ENCODE data around the gene LBX1. TPM values are rescaled to one million over a fixed set of nuclear protein-coding genes. Genes with fewer than 3 reads are reported as not detected.

The LBX1 gene
- polyA plus RNA-seq, 1 donor from 2014 or later: not detected

GRCh38 chr10:101267290-101267680, 38.0 kb upstream of the LBX1 start:
- Histone ChIP-seq H3K4me3 (ENCODE audit: low read length) (no peak overlapping the region), H3K27me3 (ENCODE audit: insufficient read depth, low read depth, low read length) (peaks cover 6% of the 10 kb centered on the region), H3K79me2 (replicated peaks; ENCODE audit: insufficient read depth, low read length) (no peaks in the 10 kb centered on the region), H4K20me1 (ENCODE audit: insufficient read depth) (no peaks in the 10 kb centered on the region), H3K9me3 (ENCODE audit: low read length) (no peaks in the 10 kb centered on the region), H3K9ac (ENCODE audit: low read length) (no peak overlapping the region), H3K27ac (ENCODE audit: low read length) (no peak overlapping the region), H2AFZ (ENCODE audit: low read depth, low read length) (no peak overlapping the region), H3F3A (ENCODE audit: insufficient read depth, low read length, poor library complexity, severe bottlenecking) (no peaks in the 10 kb centered on the region), H3K36me3 (ENCODE audit: insufficient read depth, low read length) (no peaks in the 10 kb centered on the region), H3K4me2 (ENCODE audit: low read length) (no peak overlapping the region), H3K9me2 (ENCODE audit: insufficient read depth, low read length) (no peaks in the 10 kb centered on the region)
- TF ChIP-seq REST (IDR thresholded peaks at IDR 0.05; ENCODE audit: borderline replicate concordance) (no peak), CTCF (IDR thresholded peaks at IDR 0.05; ENCODE audit: poor library complexity, severe bottlenecking) (no peak), SMC3 (conservative IDR thresholded peaks at IDR 0.05; ENCODE audit: poor library complexity) (no peak), RAD21 (conservative IDR thresholded peaks at IDR 0.05) (no peak), EZH2 (IDR thresholded peaks at IDR 0.05; ENCODE audit: borderline replicate concordance, insufficient read depth, low read length, poor library complexity, severe bottlenecking) (no peak), EP300 (conservative IDR thresholded peaks at IDR 0.05; ENCODE audit: poor library complexity, severe bottlenecking) (no peak), POLR2AphosphoS5 (IDR thresholded peaks at IDR 0.05) (no peak), MXI1 (conservative IDR thresholded peaks at IDR 0.05; ENCODE audit: poor library complexity, severe bottlenecking) (no peak), TAF1 (IDR thresholded peaks at IDR 0.05; ENCODE audit: low read depth) (no peak)

- no peak overlapping the region for H3K4me2 ChIP-seq (ENCODE audit: low read length)
- no peak overlapping the region for H2AFZ ChIP-seq (ENCODE audit: low read depth, low read length)
These were observed 37.4 kb upstream of the LBX1 start for GRCh38 chr10:101266381-101267289.

More at GRCh38 chr10:101266381-101267289, 37.4 kb upstream of the LBX1 start:
- Histone ChIP-seq H3K27me3 (ENCODE audit: insufficient read depth, low read depth, low read length) (peaks cover 6% of the 10 kb centered on the region), H3K27ac (ENCODE audit: low read length) (no peak overlapping the region), H3K9me3 (ENCODE audit: low read length) (no peaks in the 10 kb centered on the region), H3K79me2 (replicated peaks; ENCODE audit: insufficient read depth, low read length) (no peaks in the 10 kb centered on the region), H3K4me3 (ENCODE audit: low read length) (no peak overlapping the region), H3F3A (ENCODE audit: insufficient read depth, low read length, poor library complexity, severe bottlenecking) (no peaks in the 10 kb centered on the region), H3K9ac (ENCODE audit: low read length) (no peak overlapping the region), H3K9me2 (ENCODE audit: insufficient read depth, low read length) (no peaks in the 10 kb centered on the region), H4K20me1 (ENCODE audit: insufficient read depth) (no peaks in the 10 kb centered on the region), H3K36me3 (ENCODE audit: insufficient read depth, low read length) (no peaks in the 10 kb centered on the region)
- TF ChIP-seq POLR2AphosphoS5 (IDR thresholded peaks at IDR 0.05) (no peak), MXI1 (conservative IDR thresholded peaks at IDR 0.05; ENCODE audit: poor library complexity, severe bottlenecking) (no peak), REST (IDR thresholded peaks at IDR 0.05; ENCODE audit: borderline replicate concordance) (no peak), TAF1 (IDR thresholded peaks at IDR 0.05; ENCODE audit: low read depth) (no peak)
